Neural progenitor cell (in vitro differentiated cells): ENCODE data around the gene MED25. TPM values are rescaled to one million over a fixed set of nuclear protein-coding genes. Genes with fewer than 3 reads are reported as not detected.

Experiments
- DNase-seq: peaks from one replicate; pipeline ENCODE4 v3.0.0-alpha.2; 2016; ENCODE audit warnings: low spot score
- H2AFZ ChIP-seq: fragments of 200-600 bp; sonication (generic); replicated peaks from 2 replicates; pipeline ENCODE4 v1.6.1; 2016; ENCODE audit warnings: antibody characterized with exemption
- H3F3A ChIP-seq: fragments of 200-600 bp; sonication (generic); 2 replicates; pipeline ENCODE4 v1.6.1; 2016; ENCODE audit warnings: antibody characterized with exemption, low read depth
- H3K27ac ChIP-seq: fragments of 200-600 bp; sonication (generic); 2 replicates; pipeline ENCODE4 v1.5.1; 2016; ENCODE audit warnings: mild to moderate bottlenecking
- H3K27me3 ChIP-seq: fragments of 200-600 bp; sonication (generic); 2 replicates; pipeline ENCODE4 v1.6.1; 2016; ENCODE audit warnings: mild to moderate bottlenecking, moderate library complexity
- H3K36me3 ChIP-seq: fragments of 200-600 bp; sonication (generic); 2 replicates; pipeline ENCODE4 v1.5.1; 2016
- H3K4me1 ChIP-seq: fragments of 200-600 bp; sonication (generic); 2 replicates; pipeline ENCODE4 v1.6.1; 2016; ENCODE audit warnings: mixed run types
- H3K4me2 ChIP-seq: fragments of 200-600 bp; sonication (generic); 2 replicates; pipeline ENCODE4 v1.6.1; 2016
- H3K4me3 ChIP-seq: fragments of 200-600 bp; sonication (generic); 2 replicates; pipeline ENCODE4 v1.5.1; 2016
- H3K79me2 ChIP-seq: fragments of 200-600 bp; sonication (generic); 2 replicates; pipeline ENCODE4 v1.6.1; 2016; ENCODE audit warnings: low read depth
- H3K9ac ChIP-seq: fragments of 200-600 bp; sonication (generic); 2 replicates; pipeline ENCODE4 v1.6.1; 2016
- H3K9me3 ChIP-seq: fragments of 200-600 bp; sonication (generic); 2 replicates; pipeline ENCODE4 v1.5.1; 2016; ENCODE audit warnings: low read depth
- H4K20me1 ChIP-seq: fragments of 200-600 bp; sonication (generic); 2 replicates; pipeline ENCODE4 v1.6.1; 2016; ENCODE audit warnings: low read depth
- H3K27ac Mint-ChIP-seq: 3 replicates; pipeline ENCODE4 v1.8.0; 2021; ENCODE audit warnings: mixed read lengths
- H3K27me3 Mint-ChIP-seq: 2 replicates; pipeline ENCODE4 v1.8.0; 2022; ENCODE audit warnings: low read depth, mild to moderate bottlenecking, inconsistent platforms, moderate library complexity, mixed read lengths; ENCODE audit not compliant: insufficient read depth
- H3K36me3 Mint-ChIP-seq: 3 replicates; pipeline ENCODE4 v1.8.0; 2021; ENCODE audit warnings: mixed read lengths
- H3K4me1 Mint-ChIP-seq: 3 replicates; pipeline ENCODE4 v1.8.0; 2021; ENCODE audit warnings: mixed read lengths
- H3K4me3 Mint-ChIP-seq: 3 replicates; pipeline ENCODE4 v1.8.0; 2021; ENCODE audit warnings: mild to moderate bottlenecking, moderate library complexity, mixed read lengths
- H3K9me3 Mint-ChIP-seq: 3 replicates; pipeline ENCODE4 v1.8.0; 2020; ENCODE audit warnings: mixed read lengths
- CTCF ChIP-seq: fragments of 200-600 bp; sonication (generic); IDR thresholded peaks from 2 replicates; pipeline ENCODE4 v1.5.1; 2017; ENCODE audit warnings: antibody characterized with exemption, mild to moderate bottlenecking
- EZH2 ChIP-seq: fragments of 200-600 bp; sonication (generic); IDR thresholded peaks from 2 replicates; pipeline ENCODE4 v1.6.1; 2017; ENCODE audit warnings: antibody characterized with exemption, mild to moderate bottlenecking, moderate library complexity
- EZH2phosphoT487 ChIP-seq: fragments of 200-600 bp; sonication (generic); IDR thresholded peaks from 2 replicates; pipeline ENCODE4 v1.6.1; 2017; ENCODE audit warnings: antibody characterized with exemption
- total RNA-seq: library from RNA; depleted of rRNA; stranded (reverse); fragments of >200 nt; gene quantifications from 2 replicates; pipeline ENCODE4 v1.2.3, GENCODE V29; 2015; ENCODE audit warnings: low replicate concordance

The MED25 gene
- total RNA-seq, 1 donor from 2014 or later: 44.9 TPM

GRCh38 chr19:49859682-49860335, 41.7 kb downstream of the MED25 start:
- peaks cover 21% of the 10 kb centered on the region for H3K27me3 Mint-ChIP-seq
- Histone ChIP-seq H3K79me2 (peaks cover 35% of the 10 kb centered on the region), H3K4me2 (no peak overlapping the region), H3K9me3 (no peaks in the 10 kb centered on the region), H3K9ac (no peak overlapping the region), H3K27me3 (no peaks in the 10 kb centered on the region), H4K20me1 (peaks cover 99% of the 10 kb centered on the region), H3F3A (peaks cover 91% of the 10 kb centered on the region), H3K36me3 (no peaks in the 10 kb centered on the region), H2AFZ (no peak overlapping the region), H3K4me3 (no peak overlapping the region), H3K27ac (peak overlapping the region; percentile 13), H3K4me1 (no peaks in the 10 kb centered on the region)
- H3K4me1 Mint-ChIP-seq: peaks cover 21% of the 10 kb centered on the region
- H3K4me3 Mint-ChIP-seq: peak overlapping the region; percentile 60
- no peak for DNase-seq
- TF ChIP-seq EZH2phosphoT487: no peak
- H3K9me3 Mint-ChIP-seq: no peaks in the 10 kb centered on the region
- peak overlapping the region; percentile 74 for H3K27ac Mint-ChIP-seq
- H3K36me3 Mint-ChIP-seq: peaks cover 28% of the 10 kb centered on the region

- no peak overlapping the region for H2AFZ ChIP-seq
- H3K4me3 Mint-ChIP-seq: peak overlapping the region; percentile 65
- H3K9ac ChIP-seq: no peak overlapping the region
- peaks cover 98% of the 10 kb centered on the region for H4K20me1 ChIP-seq
- no peak overlapping the region for H3K27ac ChIP-seq
- peaks cover 29% of the 10 kb centered on the region for H3K36me3 Mint-ChIP-seq
- H3K4me3 ChIP-seq: no peak overlapping the region
- no peak overlapping the region for H3K27ac Mint-ChIP-seq
- peaks cover 20% of the 10 kb centered on the region for H3K27me3 Mint-ChIP-seq
- H3K9me3 ChIP-seq: no peaks in the 10 kb centered on the region
- TF ChIP-seq EZH2phosphoT487 (no peak), EZH2 (no peak), CTCF (no peak)
- H3K4me2 ChIP-seq: no peak overlapping the region
- H3K36me3 ChIP-seq: no peaks in the 10 kb centered on the region
- H3K4me1 Mint-ChIP-seq: peaks cover 28% of the 10 kb centered on the region
- H3K27me3 ChIP-seq: no peaks in the 10 kb centered on the region
- H3K79me2 ChIP-seq: peaks cover 35% of the 10 kb centered on the region
- no peak for DNase-seq
- H3K4me1 ChIP-seq: peaks cover under 1% of the 10 kb centered on the region
- H3F3A ChIP-seq: peaks cover 91% of the 10 kb centered on the region
- no peaks in the 10 kb centered on the region for H3K9me3 Mint-ChIP-seq
These were observed 42.4 kb downstream of the MED25 start for GRCh38 chr19:49860336-49861102.

- Mint-ChIP-seq H3K36me3 (peaks cover 30% of the 10 kb centered on the region), H3K9me3 (no peaks in the 10 kb centered on the region), H3K27me3 (peaks cover 17% of the 10 kb centered on the region), H3K4me1 (peaks cover 34% of the 10 kb centered on the region), H3K27ac (no peak overlapping the region), H3K4me3 (peak overlapping the region; percentile 65)
- peaks cover 35% of the 10 kb centered on the region for H3K79me2 ChIP-seq
- H4K20me1 ChIP-seq: peaks cover 92% of the 10 kb centered on the region
- H3K9ac ChIP-seq: no peak overlapping the region
- no peak overlapping the region for H3K4me3 ChIP-seq
- H3F3A ChIP-seq: peaks cover 89% of the 10 kb centered on the region
- no peak for DNase-seq
- peaks cover 3% of the 10 kb centered on the region for H3K4me1 ChIP-seq
- H2AFZ ChIP-seq: no peak overlapping the region
- no peaks in the 10 kb centered on the region for H3K9me3 ChIP-seq
- TF ChIP-seq CTCF (no peak), EZH2 (no peak), EZH2phosphoT487 (no peak)
- H3K4me2 ChIP-seq: no peak overlapping the region
- H3K27me3 ChIP-seq: no peaks in the 10 kb centered on the region
- H3K27ac ChIP-seq: no peak overlapping the region
- no peaks in the 10 kb centered on the region for H3K36me3 ChIP-seq
These were observed 43.0 kb downstream of the MED25 start for GRCh38 chr19:49861107-49861506.
